ENCODE results near the gene GOLPH3. TPM values are rescaled to one million over a fixed set of nuclear protein-coding genes. Genes with fewer than 3 reads are reported as not detected.
A peak's percentile ranks its signal among the peaks of the same experiment; 100 is the strongest.
"Not testable (repeated sequence)": the region's sequence is repeated elsewhere in the genome, so short reads cannot be mapped to it uniquely, and the experiment has no call there.

Gene GOLPH3
- total RNA-seq: 10 to 100 TPM; 72.3 to 73.2 TPM

GRCh38 chr5:32174011-32174870 is at the start of gene GOLPH3:
GOLPH3 (minus strand) TSS chr5:32174319; CDS start chr5:32174034, 285 bp downstream.
- peak; percentile 89 to 91 for ATAC-seq (replicated peaks in 1 of 2)
- Mint-ChIP-seq H3K9me3 (peaks cover 0 to 2% of the 10 kb centered on the region in 2 donors), H3K27me3 (ENCODE audit: low read depth) (peaks cover 16% of the 10 kb centered on the region), H3K27ac (peak within 1 kb of the TSS; percentile 99), H3K36me3 (ENCODE audit: insufficient read depth in 2 of 2) (peaks cover 11 to 20% of the 10 kb centered on the region in 2 donors), H3K4me3 (peak within 1 kb of the TSS; percentile 99), H3K4me1 (ENCODE audit: low read depth) (peaks cover 38% of the 10 kb centered on the region)
- peak; percentile 96 to 97 for DNase-seq

GRCh38 chr5:32222723-32223470 is 48.8 kb upstream of the GOLPH3 start:
- ATAC-seq (replicated peaks in 1 of 2): no peak
- Mint-ChIP-seq H3K27ac (no peak overlapping the region), H3K4me1 (ENCODE audit: low read depth) (no peaks in the 10 kb centered on the region), H3K9me3 (no peaks in the 10 kb centered on the region), H3K4me3 (no peak overlapping the region), H3K27me3 (ENCODE audit: low read depth) (no peaks in the 10 kb centered on the region), H3K36me3 (ENCODE audit: insufficient read depth in 2 of 2) (no peaks in the 10 kb centered on the region)
- no peak for DNase-seq

- Mint-ChIP-seq H3K27ac (no peak overlapping the region), H3K36me3 (ENCODE audit: insufficient read depth in 2 of 2) (no peaks in the 10 kb centered on the region), H3K4me3 (no peak overlapping the region), H3K9me3 (peaks cover 0 to 2% of the 10 kb centered on the region in 2 donors), H3K27me3 (ENCODE audit: low read depth) (no peaks in the 10 kb centered on the region), H3K4me1 (ENCODE audit: low read depth) (no peaks in the 10 kb centered on the region)
- DNase-seq (no peak), ATAC-seq (replicated peaks in 1 of 2) (peak in 1 of 2 donors; percentile 13)
Observed at GRCh38 chr5:32217886-32218396, 43.8 kb upstream of the GOLPH3 start.

GRCh38 chr5:32214344-32214743 is 40.2 kb upstream of the GOLPH3 start:
- not testable (repeated sequence) for H3K27me3 Mint-ChIP-seq (ENCODE audit: low read depth); H3K27ac Mint-ChIP-seq; H3K36me3 Mint-ChIP-seq (ENCODE audit: insufficient read depth in 2 of 2); DNase-seq; H3K4me3 Mint-ChIP-seq; H3K9me3 Mint-ChIP-seq; ATAC-seq (replicated peaks in 1 of 2)
- peaks cover 18% of the 10 kb centered on the region for H3K4me1 Mint-ChIP-seq (ENCODE audit: low read depth)

- H3K36me3 Mint-ChIP-seq (ENCODE audit: insufficient read depth in 2 of 2): peaks cover 0 to 4% of the 10 kb centered on the region in 2 donors
- peaks cover 29% of the 10 kb centered on the region for H3K4me1 Mint-ChIP-seq (ENCODE audit: low read depth)
- peak in 1 of 2 donors; percentile 37 for DNase-seq
- peaks cover 0 to 4% of the 10 kb centered on the region in 2 donors for H3K9me3 Mint-ChIP-seq
- H3K27ac Mint-ChIP-seq: peak overlapping the region; percentile 94
- no peaks in the 10 kb centered on the region for H3K27me3 Mint-ChIP-seq (ENCODE audit: low read depth)
- peak overlapping the region; percentile 59 to 61 for H3K4me3 Mint-ChIP-seq
- peak in 1 of 2 donors; percentile 6 for ATAC-seq (replicated peaks in 1 of 2)
Observed at GRCh38 chr5:32210151-32210550, 36.0 kb upstream of the GOLPH3 start.

GRCh38 chr5:32208837-32209236 is 34.7 kb upstream of the GOLPH3 start:
- H3K4me1 Mint-ChIP-seq (ENCODE audit: low read depth): peaks cover 34% of the 10 kb centered on the region
- not testable (repeated sequence) for DNase-seq; H3K36me3 Mint-ChIP-seq (ENCODE audit: insufficient read depth in 2 of 2); H3K9me3 Mint-ChIP-seq; H3K27ac Mint-ChIP-seq; H3K4me3 Mint-ChIP-seq; H3K27me3 Mint-ChIP-seq (ENCODE audit: low read depth); ATAC-seq (replicated peaks in 1 of 2)

GRCh38 chr5:32207355-32207634 is 33.2 kb upstream of the GOLPH3 start:
- H3K36me3 Mint-ChIP-seq (ENCODE audit: insufficient read depth in 2 of 2): peaks cover 0 to 4% of the 10 kb centered on the region in 2 donors
- ATAC-seq (replicated peaks in 1 of 2) (no peak), DNase-seq (no peak)
- H3K9me3 Mint-ChIP-seq: peaks cover 0 to 2% of the 10 kb centered on the region in 2 donors
- no peak overlapping the region for H3K27ac Mint-ChIP-seq
- H3K27me3 Mint-ChIP-seq (ENCODE audit: low read depth): peaks cover 6% of the 10 kb centered on the region
- peaks cover 48% of the 10 kb centered on the region for H3K4me1 Mint-ChIP-seq (ENCODE audit: low read depth)
- peak overlapping the region in 1 of 2 donors; percentile 27 for H3K4me3 Mint-ChIP-seq

GRCh38 chr5:32206509-32207354 is 32.6 kb upstream of the GOLPH3 start:
- H3K36me3 Mint-ChIP-seq (ENCODE audit: insufficient read depth in 2 of 2): peaks cover 0 to 5% of the 10 kb centered on the region in 2 donors
- DNase-seq (no peak), ATAC-seq (replicated peaks in 1 of 2) (no peak)
- H3K9me3 Mint-ChIP-seq: peaks cover 0 to 2% of the 10 kb centered on the region in 2 donors
- H3K4me1 Mint-ChIP-seq (ENCODE audit: low read depth): peaks cover 53% of the 10 kb centered on the region
- no peak overlapping the region for H3K27ac Mint-ChIP-seq
- peak overlapping the region in 1 of 2 donors; percentile 27 for H3K4me3 Mint-ChIP-seq
- peaks cover 6% of the 10 kb centered on the region for H3K27me3 Mint-ChIP-seq (ENCODE audit: low read depth)

GRCh38 chr5:32206053-32206452 is 31.9 kb upstream of the GOLPH3 start:
- no peak for DNase-seq
- Mint-ChIP-seq H3K36me3 (ENCODE audit: insufficient read depth in 2 of 2) (peaks cover 0 to 6% of the 10 kb centered on the region in 2 donors), H3K4me1 (ENCODE audit: low read depth) (peaks cover 54% of the 10 kb centered on the region), H3K27me3 (ENCODE audit: low read depth) (peaks cover 6% of the 10 kb centered on the region), H3K9me3 (peaks cover 0 to 2% of the 10 kb centered on the region in 2 donors), H3K27ac (no peak overlapping the region), H3K4me3 (no peak overlapping the region)
- ATAC-seq (replicated peaks in 1 of 2): no peak

- Mint-ChIP-seq H3K9me3 (no peaks in the 10 kb centered on the region), H3K27me3 (ENCODE audit: low read depth) (peaks cover 6% of the 10 kb centered on the region), H3K36me3 (ENCODE audit: insufficient read depth in 2 of 2) (peaks cover 0 to 3% of the 10 kb centered on the region in 2 donors), H3K4me1 (ENCODE audit: low read depth) (peaks cover 41% of the 10 kb centered on the region), H3K4me3 (no peak overlapping the region), H3K27ac (no peak overlapping the region)
- DNase-seq: no peak
- no peak for ATAC-seq (replicated peaks in 1 of 2)
Observed at GRCh38 chr5:32202394-32202793, 28.3 kb upstream of the GOLPH3 start.

- Mint-ChIP-seq H3K4me3 (peak overlapping the region in 1 of 2 donors; percentile 25), H3K4me1 (ENCODE audit: low read depth) (peaks cover 30% of the 10 kb centered on the region), H3K36me3 (ENCODE audit: insufficient read depth in 2 of 2) (peaks cover 0 to 2% of the 10 kb centered on the region in 2 donors), H3K27ac (peak overlapping the region; percentile 58), H3K27me3 (ENCODE audit: low read depth) (peaks cover 6% of the 10 kb centered on the region), H3K9me3 (no peaks in the 10 kb centered on the region)
- ATAC-seq (replicated peaks in 1 of 2) (no peak), DNase-seq (no peak)
Observed at GRCh38 chr5:32201122-32201753, 27.1 kb upstream of the GOLPH3 start.

GRCh38 chr5:32197032-32197431 is 22.9 kb upstream of the GOLPH3 start:
- H3K4me1 Mint-ChIP-seq (ENCODE audit: low read depth): peaks cover 15% of the 10 kb centered on the region
- no peaks in the 10 kb centered on the region for H3K9me3 Mint-ChIP-seq
- ATAC-seq (replicated peaks in 1 of 2) (no peak), DNase-seq (no peak)
- H3K36me3 Mint-ChIP-seq (ENCODE audit: insufficient read depth in 2 of 2): peaks cover 0 to 2% of the 10 kb centered on the region in 2 donors
- H3K27ac Mint-ChIP-seq: no peak overlapping the region
- peaks cover 21% of the 10 kb centered on the region for H3K27me3 Mint-ChIP-seq (ENCODE audit: low read depth)
- no peak overlapping the region for H3K4me3 Mint-ChIP-seq
